Hepatocyte (in vitro differentiated cells): ENCODE data around the gene IGFALS.

Experiments used
- EZH2 ChIP-seq: fragments of 200-600 bp; sonication (generic); IDR thresholded peaks from 2 replicates; pipeline ENCODE4 v1.6.1; 2016; ENCODE audit warnings: antibody characterized with exemption, mild to moderate bottlenecking, borderline replicate concordance
- TF ChIP-seq, protein P1 (sequence below): fragments of 200-600 bp; sonication (generic); IDR thresholded peaks from 2 replicates; pipeline ENCODE4 v1.5.1; 2016; ENCODE audit warnings: antibody characterized with exemption, mild to moderate bottlenecking; ENCODE audit not compliant: poor library complexity

DNA sequence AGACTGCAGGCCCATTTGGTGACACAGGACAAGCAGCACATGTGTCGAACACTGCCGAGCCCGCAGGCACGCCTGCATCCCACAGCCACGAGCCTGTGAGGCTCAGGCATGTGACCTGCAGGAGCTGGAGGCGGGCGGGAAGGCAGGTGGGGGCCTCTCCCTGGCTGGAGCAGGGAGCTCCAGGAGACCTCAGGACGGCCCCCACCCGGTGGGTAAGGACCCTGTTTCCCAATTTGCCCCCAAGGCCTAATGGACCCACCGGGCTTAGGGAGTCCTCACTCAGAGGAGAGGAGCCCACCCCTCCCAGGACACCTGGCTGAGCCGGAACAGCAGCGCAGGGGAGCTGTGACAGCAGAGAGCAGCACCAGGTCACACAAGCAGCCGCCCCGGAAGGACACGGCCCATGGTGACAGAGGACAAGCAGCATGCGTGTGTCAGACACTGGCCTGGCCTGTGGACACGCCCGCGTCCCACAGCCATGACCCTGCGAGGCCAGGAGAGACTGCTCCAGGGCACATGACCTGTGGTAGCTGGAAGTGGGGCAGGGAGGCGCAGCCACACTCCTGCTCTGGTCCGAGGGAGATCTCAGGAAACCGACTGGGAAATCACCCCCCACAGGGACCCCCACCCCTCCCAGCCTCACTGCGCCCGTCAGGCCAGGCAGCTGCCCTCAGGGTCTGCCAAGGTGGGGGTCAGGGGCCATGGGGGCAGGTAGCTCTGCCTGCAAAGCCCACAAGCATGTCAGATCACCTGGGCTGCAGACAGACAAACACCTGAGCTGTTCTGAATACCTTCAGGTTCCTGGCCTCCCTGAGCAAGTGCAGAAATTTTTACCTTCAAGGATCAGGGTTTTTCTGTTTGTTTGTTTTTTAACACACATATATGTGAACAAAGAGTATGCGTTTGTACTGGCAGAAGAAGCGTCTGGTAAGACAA is 13.5 kb downstream of the IGFALS start:
- TF ChIP-seq, protein P1, sequence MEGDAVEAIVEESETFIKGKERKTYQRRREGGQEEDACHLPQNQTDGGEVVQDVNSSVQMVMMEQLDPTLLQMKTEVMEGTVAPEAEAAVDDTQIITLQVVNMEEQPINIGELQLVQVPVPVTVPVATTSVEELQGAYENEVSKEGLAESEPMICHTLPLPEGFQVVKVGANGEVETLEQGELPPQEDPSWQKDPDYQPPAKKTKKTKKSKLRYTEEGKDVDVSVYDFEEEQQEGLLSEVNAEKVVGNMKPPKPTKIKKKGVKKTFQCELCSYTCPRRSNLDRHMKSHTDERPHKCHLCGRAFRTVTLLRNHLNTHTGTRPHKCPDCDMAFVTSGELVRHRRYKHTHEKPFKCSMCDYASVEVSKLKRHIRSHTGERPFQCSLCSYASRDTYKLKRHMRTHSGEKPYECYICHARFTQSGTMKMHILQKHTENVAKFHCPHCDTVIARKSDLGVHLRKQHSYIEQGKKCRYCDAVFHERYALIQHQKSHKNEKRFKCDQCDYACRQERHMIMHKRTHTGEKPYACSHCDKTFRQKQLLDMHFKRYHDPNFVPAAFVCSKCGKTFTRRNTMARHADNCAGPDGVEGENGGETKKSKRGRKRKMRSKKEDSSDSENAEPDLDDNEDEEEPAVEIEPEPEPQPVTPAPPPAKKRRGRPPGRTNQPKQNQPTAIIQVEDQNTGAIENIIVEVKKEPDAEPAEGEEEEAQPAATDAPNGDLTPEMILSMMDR = no peak
- no peak for TF ChIP-seq EZH2
